Hepatocyte (in vitro differentiated cells): ENCODE data around the gene UBE2S. TPM values are rescaled to one million over a fixed set of nuclear protein-coding genes. Genes with fewer than 3 reads are reported as not detected.

Experiments
- DNase-seq: peaks from one replicate; pipeline ENCODE4 v3.0.0-alpha.2; 2016; ENCODE audit warnings: low spot score
- H2AFZ ChIP-seq: fragments of 200-600 bp; sonication (generic); 2 replicates; pipeline ENCODE4 v1.6.0; 2016; ENCODE audit warnings: antibody characterized with exemption, mild to moderate bottlenecking
- H3K27ac ChIP-seq: fragments of 200-600 bp; sonication (generic); 2 replicates; pipeline ENCODE4 v1.5.1; 2016; ENCODE audit warnings: mild to moderate bottlenecking
- H3K27me3 ChIP-seq: fragments of 200-600 bp; sonication (generic); 2 replicates; pipeline ENCODE4 v1.6.1; 2016
- H3K36me3 ChIP-seq: fragments of 200-600 bp; sonication (generic); replicated peaks from 2 replicates; pipeline ENCODE4 v1.5.1; 2016; ENCODE audit warnings: low read depth; ENCODE audit not compliant: insufficient read depth
- H3K4me1 ChIP-seq: fragments of 200-600 bp; sonication (generic); 2 replicates; pipeline ENCODE4 v1.5.1; 2016; ENCODE audit warnings: mild to moderate bottlenecking, moderate library complexity; ENCODE audit not compliant: insufficient read depth
- H3K4me2 ChIP-seq: fragments of 200-600 bp; sonication (generic); 2 replicates; pipeline ENCODE4 v1.6.0; 2016
- H3K4me3 ChIP-seq: fragments of 200-600 bp; sonication (generic); 2 replicates; pipeline ENCODE4 v1.5.1; 2016; ENCODE audit warnings: mild to moderate bottlenecking
- H3K79me2 ChIP-seq: fragments of 200-600 bp; sonication (generic); 2 replicates; pipeline ENCODE4 v1.6.0; 2017; ENCODE audit warnings: mild to moderate bottlenecking
- H3K9me2 ChIP-seq: fragments of 200-600 bp; sonication (generic); replicated peaks from 2 replicates; pipeline ENCODE4 v1.6.0; 2017; ENCODE audit warnings: mild to moderate bottlenecking; ENCODE audit not compliant: insufficient read depth
- H3K9me3 ChIP-seq: fragments of 200-600 bp; sonication (generic); 2 replicates; pipeline ENCODE4 v1.5.1; 2016; ENCODE audit warnings: low read depth, mild to moderate bottlenecking
- H4K20me1 ChIP-seq: fragments of 200-600 bp; sonication (generic); 2 replicates; pipeline ENCODE4 v1.6.0; 2016; ENCODE audit warnings: mild to moderate bottlenecking; ENCODE audit not compliant: insufficient read depth, poor library complexity, severe bottlenecking
- CTCF ChIP-seq: fragments of 200-600 bp; sonication (generic); IDR thresholded peaks from 2 replicates; pipeline ENCODE4 v1.5.1; 2016; ENCODE audit warnings: antibody characterized with exemption, mild to moderate bottlenecking; ENCODE audit not compliant: poor library complexity
- EZH2 ChIP-seq: fragments of 200-600 bp; sonication (generic); IDR thresholded peaks from 2 replicates; pipeline ENCODE4 v1.6.1; 2016; ENCODE audit warnings: antibody characterized with exemption, mild to moderate bottlenecking, borderline replicate concordance
- EZH2phosphoT487 ChIP-seq: fragments of 200-600 bp; sonication (generic); IDR thresholded peaks from one replicate; pipeline ENCODE4 v1.6.1; 2018; ENCODE audit warnings: antibody characterized with exemption, mild to moderate bottlenecking, low read depth, moderate library complexity; ENCODE audit not compliant: unreplicated experiment, severe bottlenecking
- WGBS: methylation state at CpG from one replicate; pipeline ENCODE4 v1.1.6; 2016; ENCODE audit warnings: low lambda C conversion rate; ENCODE audit errors: missing lambda C conversion rate; 5-methylcytosine and 5-hydroxymethylcytosine counted together
- polyA plus RNA-seq: library from polyadenylated mRNA; unstranded; fragments of >200 nt; fragmentation: Nextera tagmentation; extraction: Ambion mirVana; gene quantifications from 2 replicates; pipeline ENCODE4 v1.2.1, GENCODE V29; 2016
- total RNA-seq: library from RNA; depleted of rRNA; stranded (reverse); fragments of >200 nt; gene quantifications from 2 replicates; pipeline ENCODE4 v1.2.3, GENCODE V29; 2014

Gene UBE2S
- total and polyA plus RNA-seq, 2 experiments from 2014 or later, result 20.4 to 105 TPM

GRCh38 chr19:55389386-55390317, 17.9 kb downstream of the UBE2S start:
- Histone ChIP-seq H2AFZ (no peak overlapping the region), H3K4me1 (peaks cover 27% of the 10 kb centered on the region), H3K27me3 (no peaks in the 10 kb centered on the region), H3K36me3 (no peaks in the 10 kb centered on the region), H3K4me3 (no peak overlapping the region), H3K4me2 (no peak overlapping the region), H3K27ac (no peak overlapping the region), H3K79me2 (peaks cover 38% of the 10 kb centered on the region), H3K9me3 (no peaks in the 10 kb centered on the region), H4K20me1 (peaks cover 50% of the 10 kb centered on the region), H3K9me2 (no peaks in the 10 kb centered on the region)
- no peak for DNase-seq
- WGBS, result 89% methylated on average over 21 of the region's 21 CpGs
- TF ChIP-seq EZH2 (no peak), EZH2phosphoT487 (no peak), CTCF (no peak)

- 93% methylated on average over 24 of the region's 24 CpGs for WGBS
- Histone ChIP-seq H3K4me1 (peaks cover 37% of the 10 kb centered on the region), H3K27ac (no peak overlapping the region), H4K20me1 (peaks cover 50% of the 10 kb centered on the region), H3K9me3 (no peaks in the 10 kb centered on the region), H3K9me2 (no peaks in the 10 kb centered on the region), H3K79me2 (peaks cover 43% of the 10 kb centered on the region), H3K4me3 (no peak overlapping the region), H2AFZ (no peak overlapping the region), H3K4me2 (peak overlapping the region; percentile 100), H3K36me3 (no peaks in the 10 kb centered on the region), H3K27me3 (no peaks in the 10 kb centered on the region)
- no peak for TF ChIP-seq CTCF
- no peak for TF ChIP-seq EZH2phosphoT487
- no peak for DNase-seq
Observed at GRCh38 chr19:55387736-55388497, 19.7 kb downstream of the UBE2S start.

- peak overlapping the region; percentile 35 for H3K4me3 ChIP-seq
- 5% methylated on average over 33 of the region's 33 CpGs for WGBS
- TF ChIP-seq EZH2phosphoT487 (no peak), CTCF (no peak), EZH2 (no peak)
- H3K4me1 ChIP-seq, result peaks cover 38% of the 10 kb centered on the region
- H3K36me3 ChIP-seq, result no peaks in the 10 kb centered on the region
- H3K4me2 ChIP-seq, result peak overlapping the region; percentile 100
- H4K20me1 ChIP-seq, result peaks cover 50% of the 10 kb centered on the region
- no peaks in the 10 kb centered on the region for H3K27me3 ChIP-seq
- no peaks in the 10 kb centered on the region for H3K9me2 ChIP-seq
- peak overlapping the region; percentile 56 for H3K27ac ChIP-seq
- DNase-seq, result no peak
- H3K9me3 ChIP-seq, result no peaks in the 10 kb centered on the region
- peaks cover 53% of the 10 kb centered on the region for H3K79me2 ChIP-seq
- H2AFZ ChIP-seq, result no peak overlapping the region
Observed at GRCh38 chr19:55386493-55386971, 21.1 kb downstream of the UBE2S start.
